GM10248 (cell line): ENCODE results near the gene PCED1B.
"Not testable (repeated sequence)": the region's sequence is repeated elsewhere in the genome, so short reads cannot be mapped to it uniquely, and the experiment has no call there.

Source experiments
- CTCF ChIA-PET: fragments of 300-600 bp; sonication (Branson Sonifier 250); formaldehyde crosslinking; extraction: SDS; loops from one replicate; lab custom pipeline; 2021; ENCODE audit warnings: antibody characterized with exemption; lab: Yijun Ruan, JAX
- POLR2A ChIA-PET: fragments of 350-650 bp; sonication (Branson Sonifier 250); formaldehyde crosslinking; extraction: SDS; loops from one replicate; lab custom pipeline; 2020; ENCODE audit warnings: antibody characterized with exemption; lab: Yijun Ruan, JAX
- DNase-seq: peaks from one replicate; pipeline ENCODE4 v3.0.0; 2012; ENCODE audit errors: extremely low spot score
- CTCF ChIP-seq: IDR thresholded peaks from 2 replicates; pipeline ENCODE4 v1.5.1; 2012; ENCODE audit warnings: mild to moderate bottlenecking, low read depth; ENCODE audit errors: extremely low read depth, missing control alignments, control extremely low read depth

The PCED1B gene

GRCh38 chr12:47190905-47191304 lies 111.5 kb downstream of the PCED1B start:
- CTCF ChIA-PET = interaction anchor here (0.6 kb wide), 1 partner anchor 28 kb away, joined by 3 read pairs; no protein-coding TSS in a partner anchor
- POLR2A ChIA-PET = no interaction called here
- no peak for TF ChIP-seq CTCF
- DNase-seq = no peak

GRCh38 chr12:47192051-47192450 lies 112.6 kb downstream of the PCED1B start:
- CTCF ChIA-PET = interaction anchor here (1.2 to 3.5 kb wide), 4 partner anchors 9 to 18 kb away, joined by 3 to 13 read pairs (median 7); no protein-coding TSS in a partner anchor
- no peak for DNase-seq
- POLR2A ChIA-PET = no interaction called here
- no peak for TF ChIP-seq CTCF

GRCh38 chr12:47193066-47193465 lies 113.6 kb downstream of the PCED1B start:
- no peak for TF ChIP-seq CTCF
- DNase-seq = no peak
- ChIA-PET CTCF (interaction anchor here (1.2 to 3.5 kb wide), 5 partner anchors 9 to 39 kb away, joined by 3 to 13 read pairs (median 6); no protein-coding TSS in a partner anchor), POLR2A (no interaction called here)

- no peak for TF ChIP-seq CTCF
- no peak for DNase-seq
- CTCF ChIA-PET = interaction anchor here (1.2 to 3.5 kb wide), 2 partner anchors 13 to 25 kb away, joined by 3 to 13 read pairs; no protein-coding TSS in a partner anchor
- POLR2A ChIA-PET = no interaction called here
These were observed 115.1 kb downstream of the PCED1B start for GRCh38 chr12:47194501-47194900.

- POLR2A ChIA-PET = no interaction called here
- no peak for TF ChIP-seq CTCF
- CTCF ChIA-PET = no interaction called here
- DNase-seq = no peak
These were observed 121.0 kb downstream of the PCED1B start for GRCh38 chr12:47200446-47200845.

GRCh38 chr12:47201190-47201589 lies 121.8 kb downstream of the PCED1B start:
- CTCF ChIA-PET = interaction anchor here (1.9 kb wide), 2 partner anchors 8 to 100 kb away, joined by 4 to 8 read pairs; no protein-coding TSS in a partner anchor
- POLR2A ChIA-PET, DNase-seq: not testable (repeated sequence)

- no peak for TF ChIP-seq CTCF
- ChIA-PET CTCF (interaction anchor here (1.9 kb wide), 2 partner anchors 9 to 99 kb away, joined by 4 to 8 read pairs; no protein-coding TSS in a partner anchor), POLR2A (no interaction called here)
- no peak for DNase-seq
These were observed 122.8 kb downstream of the PCED1B start for GRCh38 chr12:47202176-47202575.
